Endometrial microvascular endothelial cells (primary cell): Measurements from ENCODE around the gene BLMH. TPM values are rescaled to one million over a fixed set of nuclear protein-coding genes. Genes with fewer than 3 reads are reported as not detected.

ENCODE experiments used
- in situ Hi-C: cut with HindIII; loops from 2 replicates; pipeline ENCODE4 v1.10.0; 2017; ENCODE audit warnings: low sequenced_read_pairs, low pct_unique_long_range_greater_than_20kb; ENCODE audit errors: inconsistent ontology term
- total RNA-seq: library from RNA; depleted of rRNA; stranded (reverse); fragments of >200 nt; gene quantifications from one replicate; pipeline ENCODE4 v1.2.3, GENCODE V29; 2015; ENCODE audit errors: inconsistent ontology term

BLMH gene
- total RNA-seq = 37.7 TPM

GRCh38 chr17:30291543-30292285 lies at the start of gene BLMH:
TSS of gene BLMH (minus strand) at chr17:30291944. CDS start at chr17:30291819, 125 bp downstream.
- in situ Hi-C loops = no loop called here

GRCh38 chr17:30340801-30341356 lies 49.1 kb upstream of the BLMH start:
- in situ Hi-C loops = no loop called here

- in situ Hi-C loops = no loop called here
These were observed 47.3 kb upstream of the BLMH start for GRCh38 chr17:30339086-30339485.

- in situ Hi-C loops = no loop called here
These were observed 45.8 kb upstream of the BLMH start for GRCh38 chr17:30337393-30337999.

- in situ Hi-C loops = no loop called here
These were observed 44.8 kb upstream of the BLMH start for GRCh38 chr17:30336369-30337171.

GRCh38 chr17:30334421-30334820 lies 42.7 kb upstream of the BLMH start:
- in situ Hi-C loops = no loop called here

GRCh38 chr17:30333503-30334360 lies 42.0 kb upstream of the BLMH start, which contains the start of gene TMIGD1:
TSS of gene TMIGD1 (minus strand) at chr17:30334057. CDS start at chr17:30332133, 1,924 bp downstream.
- in situ Hi-C loops = no loop called here

- in situ Hi-C loops = no loop called here
These were observed 40.4 kb upstream of the BLMH start for GRCh38 chr17:30332057-30332542.

GRCh38 chr17:30326809-30327208 lies 35.1 kb upstream of the BLMH start:
- in situ Hi-C loops = no loop called here

- in situ Hi-C loops = no loop called here
These were observed 33.0 kb upstream of the BLMH start for GRCh38 chr17:30324723-30325122.

- in situ Hi-C loops = no loop called here
These were observed 32.2 kb upstream of the BLMH start for GRCh38 chr17:30323895-30324319.

GRCh38 chr17:30323262-30323894 lies 31.6 kb upstream of the BLMH start:
- in situ Hi-C loops = no loop called here

GRCh38 chr17:30321314-30321713 lies 29.6 kb upstream of the BLMH start:
- in situ Hi-C loops = no loop called here

GRCh38 chr17:30318155-30318554 lies 26.4 kb upstream of the BLMH start:
- in situ Hi-C loops = no loop called here

- in situ Hi-C loops = no loop called here
These were observed 25.0 kb upstream of the BLMH start for GRCh38 chr17:30316736-30317135.

GRCh38 chr17:30315106-30315505 lies 23.4 kb upstream of the BLMH start:
- in situ Hi-C loops = no loop called here

GRCh38 chr17:30314474-30314873 lies 22.7 kb upstream of the BLMH start:
- in situ Hi-C loops = no loop called here

- in situ Hi-C loops = no loop called here
These were observed 20.5 kb upstream of the BLMH start for GRCh38 chr17:30312226-30312625.
